ENCODE measurements around the gene GLCCI1.

GLCCI1 gene

DNA sequence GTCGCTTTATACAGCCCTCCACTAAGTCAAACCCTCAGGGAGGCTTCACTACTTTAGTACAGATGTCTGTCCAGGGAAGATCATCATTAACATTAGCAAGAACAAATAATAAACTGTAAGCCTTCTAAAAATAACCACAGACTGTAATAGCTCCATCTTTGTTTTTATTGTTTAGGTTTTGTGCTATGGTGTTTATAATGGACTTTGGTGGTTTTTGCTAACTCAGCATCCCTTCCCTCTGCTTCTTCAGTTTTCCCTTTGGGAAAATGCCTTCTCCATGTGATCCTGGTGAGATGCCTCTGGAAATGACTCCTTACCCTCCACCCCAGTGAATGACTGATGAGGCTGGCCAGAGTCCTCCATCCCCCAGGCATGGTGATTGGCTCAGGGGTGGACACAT, 162.1 kb downstream of the GLCCI1 start:
- DNase-seq (ENCODE audit: low spot score), result no peak

DNA sequence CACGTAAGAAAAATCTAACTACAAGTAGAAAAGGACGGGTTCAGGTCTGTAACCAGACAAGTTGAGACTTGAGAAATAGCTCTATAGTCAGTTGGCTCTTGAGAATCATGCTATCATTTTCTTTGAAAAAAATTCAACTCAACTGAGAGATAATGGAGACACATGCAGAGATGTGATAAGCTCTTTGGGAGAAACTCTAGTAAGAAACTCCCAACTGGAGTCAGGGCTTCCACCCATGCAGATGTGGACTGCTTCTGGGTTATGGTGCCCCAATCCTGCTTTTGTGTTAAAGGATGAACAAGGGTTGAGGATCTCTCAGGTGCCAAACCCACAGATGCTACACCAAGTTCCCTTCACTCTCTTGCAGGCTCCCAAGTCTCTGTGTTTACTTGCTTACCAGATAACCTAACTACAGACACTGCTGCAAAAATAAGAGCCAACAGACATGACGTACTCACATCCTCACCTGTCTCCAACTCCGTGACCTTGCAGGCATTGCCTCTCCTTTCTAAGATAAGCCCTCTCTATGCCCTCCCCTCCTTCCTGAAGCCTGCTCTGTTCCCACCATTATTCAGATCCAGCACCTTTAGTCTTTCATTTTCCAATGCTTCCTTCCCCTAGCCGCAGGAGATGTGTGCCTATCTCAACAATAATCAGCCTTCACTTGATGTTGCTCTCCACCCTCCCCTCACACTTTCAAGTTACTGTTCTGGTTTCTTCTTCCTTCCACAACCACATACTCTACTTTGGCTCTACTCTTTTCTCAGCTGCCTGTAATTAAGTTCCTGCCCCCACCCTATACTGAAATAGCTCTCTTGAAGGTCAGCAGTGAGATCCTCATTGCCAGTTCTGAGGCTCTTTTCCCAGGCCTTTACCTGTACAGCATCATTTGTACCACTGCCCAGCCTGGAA, 163.4 kb downstream of the GLCCI1 start:
- DNase-seq (ENCODE audit: low spot score), result no peak

DNA sequence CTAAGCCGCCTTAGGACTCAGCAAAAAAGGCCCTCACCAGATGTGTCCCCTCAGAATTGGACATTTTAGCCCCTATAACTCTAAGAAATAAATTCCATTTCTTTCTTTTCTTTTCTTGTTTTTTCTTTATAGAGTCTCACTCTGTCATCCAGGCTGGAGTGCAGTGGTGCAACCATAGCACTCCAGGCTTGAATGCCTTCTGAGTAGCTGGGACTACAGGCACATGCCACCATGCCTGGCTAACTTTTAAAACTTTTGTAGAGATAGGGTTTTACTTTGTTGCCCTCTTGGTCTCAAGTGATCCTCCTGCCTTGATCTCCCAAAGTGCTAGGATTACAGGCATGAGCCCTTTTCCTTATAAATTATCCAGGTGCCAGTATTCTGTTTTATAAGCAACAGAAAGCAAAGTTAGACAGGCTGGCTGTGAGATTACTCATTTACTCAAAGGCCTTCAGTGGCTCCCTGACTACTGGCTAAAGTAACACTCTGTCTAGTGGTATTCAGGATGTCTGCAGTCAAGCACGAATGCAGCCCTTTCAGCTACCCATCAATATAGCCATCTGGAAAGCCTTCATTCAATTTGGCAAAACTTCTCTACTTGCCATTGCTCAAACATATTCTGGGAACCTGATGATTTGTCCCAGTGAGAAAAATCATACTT, 164.7 kb downstream of the GLCCI1 start:
- no peak for DNase-seq (ENCODE audit: low spot score)

DNA sequence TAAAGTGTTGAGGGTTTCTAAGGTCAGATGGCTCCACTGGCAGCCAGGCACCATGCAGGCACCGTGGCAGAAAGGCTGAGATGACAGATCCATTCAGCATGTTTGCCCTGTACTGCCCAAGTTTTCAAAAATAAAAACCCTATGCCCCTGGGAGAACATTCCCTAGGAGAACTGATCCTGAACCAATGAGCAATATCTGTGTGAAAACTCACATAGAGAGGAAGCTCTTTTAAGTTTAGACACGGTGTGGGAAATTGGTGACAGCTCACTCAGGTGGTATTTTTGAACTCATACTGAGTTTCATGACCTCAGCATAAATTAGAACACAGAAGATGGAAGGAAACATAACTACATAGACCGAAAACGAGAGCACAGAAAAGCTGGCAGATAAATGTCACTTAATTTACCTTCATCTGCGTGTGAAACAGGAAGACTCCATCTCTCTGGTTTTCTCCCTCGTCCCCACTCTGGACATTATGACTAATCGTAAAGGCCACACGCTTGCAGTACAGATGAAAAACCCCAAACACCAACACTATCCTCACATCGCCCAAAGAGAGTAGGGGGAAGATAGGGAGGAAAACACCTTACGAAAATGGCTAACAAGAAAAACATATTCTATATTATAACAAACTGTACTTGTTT, 165.6 kb downstream of the GLCCI1 start:
- no peak for DNase-seq (ENCODE audit: low spot score)

DNA sequence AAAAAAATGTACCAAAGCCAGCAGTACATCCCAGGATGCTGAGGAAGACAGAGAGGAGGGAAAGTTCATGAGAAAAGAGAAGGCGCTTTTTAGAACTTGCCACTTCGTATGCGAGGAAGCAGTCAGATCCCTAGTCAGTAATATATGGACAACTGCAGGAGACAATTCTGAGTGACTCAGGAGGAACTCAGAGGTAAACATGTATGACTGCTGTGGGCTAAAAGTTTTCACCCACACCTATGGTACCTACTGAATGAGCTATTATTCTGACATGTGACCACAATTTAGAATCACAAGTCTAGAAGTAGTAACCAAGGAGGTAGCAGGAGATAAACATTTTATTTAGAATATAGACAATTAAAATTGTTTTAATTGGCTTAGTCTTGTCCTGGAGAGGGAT, 166.8 kb downstream of the GLCCI1 start:
- DNase-seq (ENCODE audit: low spot score), result no peak

DNA sequence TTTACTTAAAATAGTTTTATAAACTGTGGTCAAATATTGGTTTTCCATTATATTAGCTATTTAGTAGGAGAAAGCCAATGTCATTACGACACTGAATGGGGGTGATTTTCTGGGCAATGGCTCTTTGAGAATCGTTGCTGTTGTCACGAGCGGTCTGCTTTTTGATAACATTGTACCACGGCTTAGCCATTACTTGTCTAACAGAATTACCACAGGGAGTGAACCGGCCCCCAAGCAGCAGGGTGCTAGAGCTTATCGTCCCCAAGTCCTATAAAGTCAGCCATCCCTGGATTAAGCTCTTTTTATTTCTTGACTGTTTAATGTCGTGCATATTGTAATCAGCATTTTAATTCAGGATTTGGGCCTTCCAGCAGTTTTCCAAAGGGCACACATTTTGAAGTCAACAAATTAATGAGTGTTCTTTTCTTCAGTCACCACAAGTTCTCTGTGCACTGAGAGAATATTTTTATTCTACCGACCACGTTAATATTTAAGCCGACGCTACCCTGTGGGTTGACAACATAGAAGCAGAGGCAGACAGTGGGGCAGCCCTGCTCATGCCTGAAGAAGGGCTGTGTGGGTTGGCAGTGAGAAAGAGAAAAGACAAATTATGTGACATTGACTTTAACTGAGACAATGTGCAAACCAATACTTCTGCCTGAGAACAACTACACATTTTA, 167.6 kb downstream of the GLCCI1 start:
- DNase-seq (ENCODE audit: low spot score), result no peak

Measured in AG08395 (cell line).